Liver (tissue), 9 donors: Measurements from ENCODE around the gene SCAP. TPM values are rescaled to one million over a fixed set of nuclear protein-coding genes. Genes with fewer than 3 reads are reported as not detected.

Source experiments
- DNase-seq: peaks from one replicate; pipeline ENCODE4 v3.0.0-alpha.2; 2017; ENCODE audit warnings: low spot score
- H3K27ac ChIP-seq, 2 donors: one replicate each; pipeline ENCODE4 v1.7.0; 2013; ENCODE audit warnings: inconsistent platforms in 2 of 2, low read length in 2 of 2, control low read depth in 1 of 2, low read depth in 1 of 2, mild to moderate bottlenecking in 1 of 2
- H3K27me3 ChIP-seq, 4 donors: one replicate each; pipeline versions ENCODE4 v1.6.1 to v1.7.0; 2013; ENCODE audit warnings: low read length in 3 of 4, inconsistent platforms in 1 of 4, mild to moderate bottlenecking in 1 of 4, moderate library complexity in 1 of 4; ENCODE audit not compliant: control insufficient read depth in 4 of 4, insufficient read depth in 4 of 4
- H3K36me3 ChIP-seq, 4 donors: one replicate each; pipeline versions ENCODE4 v1.6.1 to v1.7.0; 2013; ENCODE audit warnings: low read length in 3 of 4, mild to moderate bottlenecking in 3 of 4, low read depth in 1 of 4, moderate library complexity in 1 of 4; ENCODE audit not compliant: control insufficient read depth in 4 of 4, insufficient read depth in 3 of 4
- H3K4me1 ChIP-seq, 4 donors: one replicate each; pipeline versions ENCODE4 v1.6.1 to v1.7.0; 2013; ENCODE audit warnings: low read length in 3 of 4, mild to moderate bottlenecking in 3 of 4, moderate library complexity in 1 of 4; ENCODE audit not compliant: control insufficient read depth in 4 of 4, insufficient read depth in 4 of 4
- H3K4me3 ChIP-seq, 3 donors: one replicate each; pipeline versions ENCODE4 v1.6.1 to v1.7.0; 2013; ENCODE audit warnings: low read length in 3 of 3, control low read depth in 1 of 3, low read depth in 1 of 3, mild to moderate bottlenecking in 1 of 3
- H3K9ac ChIP-seq, 2 donors: one replicate each; pipeline ENCODE4 v1.7.0; 2013; ENCODE audit warnings: low read length in 2 of 2, mild to moderate bottlenecking in 2 of 2, moderate library complexity in 2 of 2, control low read depth in 1 of 2, low read depth in 1 of 2
- H3K9me3 ChIP-seq, 4 donors: one replicate each; pipeline versions ENCODE4 v1.6.1 to v1.7.0; 2013; ENCODE audit warnings: low read length in 3 of 4; ENCODE audit not compliant: control insufficient read depth in 4 of 4
- ATF3 ChIP-seq: IDR thresholded peaks from 2 replicates; pipeline ENCODE4 v1.6.1; 2016; ENCODE audit warnings: antibody characterized with exemption
- CTCF ChIP-seq: fragments of 150-350 bp; IDR thresholded peaks from 2 replicates; pipeline ENCODE4 v1.5.1; 2017; ENCODE audit warnings: improper control_type of control experiment, low read depth, low read length; ENCODE audit not compliant: missing input control
- EGR1 ChIP-seq, 2 donors: IDR thresholded peaks; 2 replicates each; pipeline ENCODE4 v1.6.1; 2016 to 2018; ENCODE audit warnings: antibody characterized with exemption in 2 of 2, low read depth in 2 of 2
- FOXA1 ChIP-seq: IDR thresholded peaks from 2 replicates; pipeline ENCODE4 v1.6.1; 2016; ENCODE audit warnings: antibody characterized with exemption
- FOXA2 ChIP-seq: IDR thresholded peaks from 2 replicates; pipeline ENCODE4 v1.6.1; 2016; ENCODE audit warnings: antibody characterized with exemption
- GABPA ChIP-seq, 2 donors: IDR thresholded peaks in 1 of 2; conservative IDR thresholded peaks in 1 of 2; 2 replicates each; pipeline ENCODE4 v1.6.1; 2016; ENCODE audit warnings: antibody characterized with exemption in 2 of 2, mild to moderate bottlenecking in 1 of 2, moderate library complexity in 1 of 2
- HNF4A ChIP-seq, 2 donors: conservative IDR thresholded peaks; 2 replicates each; pipeline ENCODE4 v1.6.1; 2016; ENCODE audit warnings: antibody characterized with exemption in 2 of 2, mild to moderate bottlenecking in 2 of 2
- HNF4G ChIP-seq: IDR thresholded peaks from 2 replicates; pipeline ENCODE4 v1.6.1; 2016; ENCODE audit warnings: antibody characterized with exemption
- JUND ChIP-seq, 2 donors: IDR thresholded peaks; 2 replicates each; pipeline ENCODE4 v1.6.1; 2016; ENCODE audit warnings: antibody characterized with exemption in 2 of 2
- MAX ChIP-seq: IDR thresholded peaks from 2 replicates; pipeline ENCODE4 v1.6.1; 2016; ENCODE audit warnings: antibody characterized with exemption
- NR2F2 ChIP-seq: IDR thresholded peaks from 2 replicates; pipeline ENCODE4 v1.6.1; 2016; ENCODE audit warnings: antibody characterized with exemption
- RAD21 ChIP-seq, 2 donors: IDR thresholded peaks; 2 replicates each; pipeline ENCODE4 v1.6.1; 2016; ENCODE audit warnings: antibody characterized with exemption in 2 of 2, mild to moderate bottlenecking in 2 of 2
- REST ChIP-seq: IDR thresholded peaks from 2 replicates; pipeline ENCODE4 v1.6.1; 2016; ENCODE audit warnings: antibody characterized with exemption, mild to moderate bottlenecking
- RXRA ChIP-seq, 2 donors: IDR thresholded peaks; 2 replicates each; pipeline ENCODE4 v1.6.1; 2017 to 2018; ENCODE audit warnings: antibody characterized with exemption in 2 of 2, mild to moderate bottlenecking in 1 of 2
- SP1 ChIP-seq: IDR thresholded peaks from 2 replicates; pipeline ENCODE4 v1.6.1; 2018; ENCODE audit warnings: antibody characterized with exemption, mild to moderate bottlenecking
- YY1 ChIP-seq: IDR thresholded peaks from 2 replicates; pipeline ENCODE4 v1.6.1; 2016; ENCODE audit warnings: antibody characterized with exemption, mild to moderate bottlenecking
- ZBTB33 ChIP-seq: IDR thresholded peaks from 2 replicates; pipeline ENCODE4 v1.6.1; 2016; ENCODE audit warnings: antibody characterized with exemption
- WGBS: extraction: QIAGEN DNeasy Blood & Tissue Kit; methylation state at CpG from one replicate; pipeline ENCODE4 v1.1.7; 2013; 5-methylcytosine and 5-hydroxymethylcytosine counted together
- polyA plus RNA-seq, 2 donors: library from polyadenylated mRNA; stranded (reverse) in 1 of 2; unstranded in 1 of 2; fragments of 200-250 nt in 1 of 2; fragments of >200 nt in 1 of 2; fragmentation: Nextera tagmentation in 1 of 2; extraction: Ambion mirVana in 1 of 2; gene quantifications; one replicate each; pipeline versions ENCODE4 v1.2.1 to v1.2.3, GENCODE V29; 2013 to 2015
- total RNA-seq, 2 donors: library from RNA; depleted of rRNA; stranded (reverse); fragments of >200 nt; gene quantifications; one replicate each; pipeline ENCODE4 v1.2.3, GENCODE V29; 2014
- donor health status: healthy.
- donor health status: healthy.
- donor health status: healthy.
- donor health status: healthy.
- donor health status: healthy.

Gene SCAP
- total and polyA plus RNA-seq, 4 donors, result 25.9 to 84.8 (median 59.3) TPM

- H3K9ac ChIP-seq, result no peak overlapping the region
- H3K9me3 ChIP-seq, result no peaks in the 10 kb centered on the region
- H3K4me1 ChIP-seq, result peaks cover 5 to 28% (median 24%) of the 10 kb centered on the region in 4 donors
- peak in 1 of 2 donors; percentile 15 for TF ChIP-seq RXRA (IDR thresholded peaks at IDR 0.05)
- TF ChIP-seq FOXA1, result no peak
- peak; percentile 20 to 23 for TF ChIP-seq HNF4A (conservative IDR thresholded peaks at IDR 0.05)
- H3K27ac ChIP-seq, result no peak overlapping the region
- no peaks in the 10 kb centered on the region for H3K27me3 ChIP-seq
- H3K4me3 ChIP-seq, result no peak overlapping the region
- 36% methylated on average over 5 of the region's 5 CpGs for WGBS
- peak; percentile 14 for DNase-seq
- H3K36me3 ChIP-seq, result peaks cover 4 to 34% (median 17%) of the 10 kb centered on the region in 4 donors
Observed at GRCh38 chr3:47436180-47436579, 39.6 kb downstream of the SCAP start.

DNA sequence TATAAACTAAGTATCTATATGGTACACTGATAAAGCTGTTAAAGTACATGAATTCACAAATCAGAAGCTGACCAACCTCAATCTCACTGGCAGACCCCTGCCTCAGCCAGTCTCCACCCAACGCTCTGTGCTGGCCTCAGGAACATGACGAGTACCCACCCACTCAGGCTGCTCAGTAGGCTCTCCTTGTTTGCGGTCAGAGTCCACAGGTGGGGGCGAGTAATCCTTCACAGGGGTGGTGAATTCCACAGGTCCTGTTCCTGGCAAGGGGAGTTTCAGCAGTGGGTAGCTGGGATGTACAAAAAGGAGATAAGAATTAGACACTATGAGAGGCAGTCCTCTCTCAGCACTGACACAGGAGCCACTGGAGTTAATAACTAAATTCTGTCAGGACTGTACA, 40.9 kb downstream of the SCAP start:
- peaks cover 5 to 32% (median 24%) of the 10 kb centered on the region in 4 donors for H3K4me1 ChIP-seq
- no peak overlapping the region for H3K9ac ChIP-seq
- DNase-seq, result peak; percentile 22
- peaks cover 0 to 38% (median 19%) of the 10 kb centered on the region in 4 donors for H3K36me3 ChIP-seq
- H3K4me3 ChIP-seq, result no peak overlapping the region
- no peaks in the 10 kb centered on the region for H3K27me3 ChIP-seq
- 33% methylated on average over 4 of the region's 4 CpGs for WGBS
- H3K27ac ChIP-seq, result peak overlapping the region in 1 of 2 donors; percentile 58
- H3K9me3 ChIP-seq, result no peaks in the 10 kb centered on the region
- TF ChIP-seq EGR1 (IDR thresholded peaks at IDR 0.05; ENCODE audit: low read depth in 2 of 2) (peak in 1 of 2 donors; percentile 38), HNF4G (peak; percentile 59), RXRA (IDR thresholded peaks at IDR 0.05) (peak; percentile 58 to 66), YY1 (peak; percentile 14), HNF4A (conservative IDR thresholded peaks at IDR 0.05) (peak; percentile 88 to 90), REST (no peak), MAX (no peak), ZBTB33 (no peak), SP1 (peak; percentile 65), FOXA2 (no peak), RAD21 (IDR thresholded peaks at IDR 0.05) (peak in 1 of 2 donors; percentile 24)

DNA sequence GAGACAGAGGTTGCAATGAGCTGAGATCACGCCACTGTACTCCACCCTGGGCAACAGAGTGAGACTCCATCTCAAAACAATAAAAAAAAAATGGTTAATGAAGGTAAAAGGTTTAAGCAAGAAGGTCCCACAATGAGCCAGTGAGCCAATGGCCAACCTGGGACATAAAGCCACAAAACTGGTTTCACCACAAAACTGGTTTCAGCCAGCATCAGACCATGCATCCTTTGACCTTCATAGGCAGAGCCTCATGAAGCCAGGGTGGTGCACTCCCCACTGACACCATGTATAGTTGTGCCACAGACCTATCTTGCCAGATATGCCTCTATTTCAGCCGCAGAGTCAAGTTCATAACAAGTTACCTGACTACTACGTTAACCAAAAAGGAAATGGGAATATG, 41.9 kb downstream of the SCAP start:
- no peak for DNase-seq
- H3K27ac ChIP-seq, result peak overlapping the region in 1 of 2 donors; percentile 6
- H3K9ac ChIP-seq, result no peak overlapping the region
- H3K4me1 ChIP-seq, result peaks cover 5 to 35% (median 24%) of the 10 kb centered on the region in 4 donors
- H3K27me3 ChIP-seq, result no peaks in the 10 kb centered on the region
- H3K36me3 ChIP-seq, result peaks cover 0 to 31% (median 12%) of the 10 kb centered on the region in 4 donors
- H3K9me3 ChIP-seq, result no peaks in the 10 kb centered on the region
- H3K4me3 ChIP-seq, result no peak overlapping the region
- 86% methylated on average over 3 of the region's 3 CpGs for WGBS
- TF ChIP-seq HNF4G (no peak), CTCF (no peak), SP1 (no peak), FOXA2 (no peak), GABPA (IDR thresholded peaks at IDR 0.05 in 1 of 2, conservative IDR thresholded peaks at IDR 0.05 in 1 of 2) (no peak), YY1 (no peak), HNF4A (conservative IDR thresholded peaks at IDR 0.05) (no peak), JUND (IDR thresholded peaks at IDR 0.05) (no peak), FOXA1 (no peak), RXRA (IDR thresholded peaks at IDR 0.05) (no peak), MAX (no peak), NR2F2 (no peak), ATF3 (no peak), ZBTB33 (no peak)
